ENCODE measurements around the gene SF3B3. TPM values are rescaled to one million over a fixed set of nuclear protein-coding genes. Genes with fewer than 3 reads are reported as not detected.

The SF3B3 gene
- total RNA-seq, 1 experiment from 2014 or later, result 449 TPM

- no peak for DNase-seq
- intact Hi-C loops (cut with micrococcal nuclease; ENCODE audit: unreplicated experiment), result loop anchor here (5.0 kb wide), 1 partner anchor 76 kb away; no protein-coding TSS in a partner anchor
- BruUV-seq (replicated peaks), result TSS peak; percentile 8
These were observed 53.0 kb downstream of the SF3B3 start for GRCh38 chr16:70576431-70577255.

GRCh38 chr16:70577256-70577698 is 53.7 kb downstream of the SF3B3 start:
- TF ChIP-seq CTCF (IDR thresholded peaks at IDR 0.05; ENCODE audit: unreplicated experiment), result no peak
- BruUV-seq (replicated peaks), result no TSS peak
- Mint-ChIP-seq H3K4me1 (ENCODE audit: low read depth, unreplicated experiment) (peaks cover 15% of the 10 kb centered on the region), H3K27me3 (ENCODE audit: unreplicated experiment) (peaks cover 2% of the 10 kb centered on the region), H3K9me3 (ENCODE audit: low read depth, unreplicated experiment) (no peaks in the 10 kb centered on the region), H3K27ac (ENCODE audit: unreplicated experiment) (peak overlapping the region; percentile 47), H3K36me3 (ENCODE audit: insufficient read depth, unreplicated experiment) (peaks cover 65% of the 10 kb centered on the region), H3K4me3 (ENCODE audit: low read depth, unreplicated experiment) (no peak overlapping the region)
- CTCF ChIA-PET, result no interaction called here
- peak; percentile 27 for DNase-seq
- intact Hi-C loops (cut with micrococcal nuclease; ENCODE audit: unreplicated experiment), result loop anchor here (5.0 kb wide), 1 partner anchor 75 kb away; no protein-coding TSS in a partner anchor

More at GRCh38 chr16:70576431-70577255, 53.0 kb downstream of the SF3B3 start:
- H3K36me3 Mint-ChIP-seq (ENCODE audit: insufficient read depth, unreplicated experiment), result peaks cover 71% of the 10 kb centered on the region
- H3K9me3 Mint-ChIP-seq (ENCODE audit: low read depth, unreplicated experiment), result no peaks in the 10 kb centered on the region
- CTCF ChIA-PET, result interaction anchor here (0.8 kb wide), 1 partner anchor 16 kb away, joined by 3 read pairs; no protein-coding TSS in a partner anchor
- TF ChIP-seq CTCF (IDR thresholded peaks at IDR 0.05; ENCODE audit: unreplicated experiment), result no peak
- no peak overlapping the region for H3K4me3 Mint-ChIP-seq (ENCODE audit: low read depth, unreplicated experiment)
- H3K4me1 Mint-ChIP-seq (ENCODE audit: low read depth, unreplicated experiment), result peaks cover 21% of the 10 kb centered on the region
- peak overlapping the region; percentile 47 for H3K27ac Mint-ChIP-seq (ENCODE audit: unreplicated experiment)
- H3K27me3 Mint-ChIP-seq (ENCODE audit: unreplicated experiment), result no peaks in the 10 kb centered on the region

DNA sequence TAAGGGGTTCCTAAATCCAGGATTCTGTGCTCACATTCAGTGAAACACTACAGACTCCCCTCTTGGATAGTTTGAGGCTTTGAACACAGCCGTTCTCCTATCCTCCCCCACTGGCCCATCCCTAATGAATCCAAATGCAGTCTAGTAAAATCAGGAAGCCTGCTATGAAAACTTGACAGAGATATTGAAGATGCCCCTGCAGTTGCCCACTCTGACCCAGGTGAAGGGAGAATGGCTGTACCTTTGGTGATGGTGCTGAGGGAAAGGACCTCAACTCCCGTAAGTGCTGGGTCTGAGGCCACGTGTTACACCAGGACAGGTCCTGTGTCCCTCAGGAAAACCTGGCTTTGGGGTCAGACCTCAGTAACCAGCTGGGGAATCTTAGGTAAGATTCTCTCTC is 54.4 kb downstream of the SF3B3 start:
- H3K4me1 Mint-ChIP-seq (ENCODE audit: low read depth, unreplicated experiment), result peaks cover 15% of the 10 kb centered on the region
- no peaks in the 10 kb centered on the region for H3K9me3 Mint-ChIP-seq (ENCODE audit: low read depth, unreplicated experiment)
- no TSS peak for BruUV-seq (replicated peaks)
- peaks cover 57% of the 10 kb centered on the region for H3K36me3 Mint-ChIP-seq (ENCODE audit: insufficient read depth, unreplicated experiment)
- no peak for TF ChIP-seq CTCF (IDR thresholded peaks at IDR 0.05; ENCODE audit: unreplicated experiment)
- no peak overlapping the region for H3K4me3 Mint-ChIP-seq (ENCODE audit: low read depth, unreplicated experiment)
- peaks cover 10% of the 10 kb centered on the region for H3K27me3 Mint-ChIP-seq (ENCODE audit: unreplicated experiment)
- no peak for DNase-seq
- CTCF ChIA-PET, result interaction anchor here (0.6 kb wide), 3 partner anchors 54 to 119 kb away, joined by 3 to 5 read pairs (median 5); no protein-coding TSS in a partner anchor
- H3K27ac Mint-ChIP-seq (ENCODE audit: unreplicated experiment), result peak overlapping the region; percentile 47
- intact Hi-C loops (cut with micrococcal nuclease; ENCODE audit: unreplicated experiment), result loop anchor here (5.0 kb wide), 1 partner anchor 74 kb away; no protein-coding TSS in a partner anchor

GRCh38 chr16:70579248-70579647 is 55.6 kb downstream of the SF3B3 start:
- DNase-seq, result no peak
- intact Hi-C loops (cut with micrococcal nuclease; ENCODE audit: unreplicated experiment), result loop anchor here (5.0 kb wide), 1 partner anchor 73 kb away; no protein-coding TSS in a partner anchor
- peaks cover 15% of the 10 kb centered on the region for H3K4me1 Mint-ChIP-seq (ENCODE audit: low read depth, unreplicated experiment)
- H3K27me3 Mint-ChIP-seq (ENCODE audit: unreplicated experiment), result peaks cover 18% of the 10 kb centered on the region
- BruUV-seq (replicated peaks), result no TSS peak
- no peak for TF ChIP-seq CTCF (IDR thresholded peaks at IDR 0.05; ENCODE audit: unreplicated experiment)
- H3K9me3 Mint-ChIP-seq (ENCODE audit: low read depth, unreplicated experiment), result no peaks in the 10 kb centered on the region
- no peak overlapping the region for H3K4me3 Mint-ChIP-seq (ENCODE audit: low read depth, unreplicated experiment)
- CTCF ChIA-PET, result no interaction called here
- peaks cover 45% of the 10 kb centered on the region for H3K36me3 Mint-ChIP-seq (ENCODE audit: insufficient read depth, unreplicated experiment)
- H3K27ac Mint-ChIP-seq (ENCODE audit: unreplicated experiment), result no peak overlapping the region

Measured in Calu3 (cell line).